Prostate gland (tissue), 2 donors: ENCODE measurements around the gene TPM2. TPM values are rescaled to one million over a fixed set of nuclear protein-coding genes. Genes with fewer than 3 reads are reported as not detected.

Experiments used
- DNase-seq: peaks from one replicate; pipeline ENCODE4 v3.0.0-alpha.2; 2019; ENCODE audit warnings: low spot score
- H3K27ac ChIP-seq, 2 donors: fragments of 200-600 bp; sonication (generic); 2 replicates each; pipeline ENCODE4 v1.5.1; 2017 to 2019
- H3K27me3 ChIP-seq: fragments of 200-600 bp; sonication (generic); replicated peaks from 2 replicates; pipeline ENCODE4 v1.5.1; 2019; ENCODE audit not compliant: insufficient read depth
- H3K36me3 ChIP-seq, 2 donors: fragments of 200-600 bp; sonication (generic); 1 replicate in 1 of 2; 2 replicates in 1 of 2; pipeline versions ENCODE4 v1.5.1 to v1.8.1; 2017 to 2019
- H3K4me1 ChIP-seq: fragments of 200-600 bp; sonication (generic); replicated peaks from 2 replicates; pipeline ENCODE4 v1.5.1; 2019
- H3K4me3 ChIP-seq, 2 donors: fragments of 200-600 bp; sonication (generic); 2 replicates each; pipeline ENCODE4 v1.5.1; 2017 to 2019
- H3K9me3 ChIP-seq: fragments of 200-600 bp; sonication (generic); 2 replicates; pipeline ENCODE4 v1.5.1; 2017
- CTCF ChIP-seq, 4 experiments: fragments of 200-600 bp in 2 of 4; fragments of 450-650 bp in 2 of 4; sonication (generic) in 2 of 4; IDR thresholded peaks; 1 replicate in 3 of 4; 2 replicates in 1 of 4; pipeline ENCODE4 v1.5.1; 2016 to 2019; ENCODE audit warnings: antibody characterized with exemption in 4 of 4, mild to moderate bottlenecking in 2 of 4, moderate library complexity in 2 of 4
- POLR2A ChIP-seq: fragments of 450-650 bp; IDR thresholded peaks from one replicate; pipeline ENCODE4 v1.6.1; 2016; ENCODE audit warnings: antibody characterized with exemption, mild to moderate bottlenecking
- POLR2AphosphoS5 ChIP-seq: sonication (generic); formaldehyde crosslinking; IDR thresholded peaks from one replicate; pipeline ENCODE4 v1.6.1; 2017; ENCODE audit warnings: antibody characterized with exemption
- WGBS: methylation state at CpG from one replicate; pipeline ENCODE4 v1.1.5; 2018; 5-methylcytosine and 5-hydroxymethylcytosine counted together
- intact Hi-C: fragments of 100-400 bp; cut with DNase I; formaldehyde crosslinking; loops from one replicate; pipeline ENCODE4 v1.14.2; 2022
- total RNA-seq, 2 donors: library from RNA; depleted of rRNA; stranded (reverse); fragments of >200 nt; gene quantifications; one replicate each; pipeline ENCODE4 v1.1.0, GENCODE V29; 2016

Gene TPM2
- total RNA-seq: 1,000 to 10,000 TPM; 1,037 to 1,042 TPM

- no peaks in the 10 kb centered on the region for H3K36me3 ChIP-seq
- TF ChIP-seq POLR2A: peak; percentile 43
- no peak for TF ChIP-seq CTCF (IDR thresholded peaks at IDR 0.05)
- TF ChIP-seq POLR2AphosphoS5: peak; percentile 35
- no peaks in the 10 kb centered on the region for H3K27me3 ChIP-seq
- intact Hi-C loops: loop anchor here (10.0 kb wide), 1 partner anchor 85 kb away; the partner anchor contains the start of gene TESK1
- no peaks in the 10 kb centered on the region for H3K9me3 ChIP-seq
- H3K4me1 ChIP-seq: no peaks in the 10 kb centered on the region
- H3K27ac ChIP-seq: peak within 1 kb of the TSS; percentile 90 to 92
- peak within 1 kb of the TSS; percentile 76 to 84 for H3K4me3 ChIP-seq
- 10% methylated on average over 50 of the region's 61 CpGs for WGBS
- peak; percentile 44 for DNase-seq
Observed at GRCh38 chr9:35689542-35690293, at the start of gene TPM2. Gene TPM2, minus strand, starts transcription at chr9:35689925. Its CDS starts 108 bp downstream, at chr9:35689817.

- Histone ChIP-seq H3K36me3 (peaks cover 18 to 42% of the 10 kb centered on the region in 2 donors), H3K27ac (no peak overlapping the region), H3K4me3 (no peak overlapping the region), H3K9me3 (no peaks in the 10 kb centered on the region), H3K4me1 (no peaks in the 10 kb centered on the region), H3K27me3 (no peaks in the 10 kb centered on the region)
- no peak for DNase-seq
- WGBS: 86% methylated on average over 7 of the region's 7 CpGs
- TF ChIP-seq CTCF (IDR thresholded peaks at IDR 0.05): no peak
- no peak for TF ChIP-seq POLR2AphosphoS5
- no peak for TF ChIP-seq POLR2A
- intact Hi-C loops: loop anchor here (10.0 kb wide), 1 partner anchor 624 kb away; the partner anchor contains the start of gene ATOSB
Observed at GRCh38 chr9:35738924-35739323, 49.2 kb upstream of the TPM2 start.

- TF ChIP-seq CTCF (IDR thresholded peaks at IDR 0.05): no peak
- no peak for TF ChIP-seq POLR2AphosphoS5
- no peak for TF ChIP-seq POLR2A
- intact Hi-C loops: loop anchor here (10.0 kb wide), 1 partner anchor 623 kb away; the partner anchor contains the start of gene ATOSB
- Histone ChIP-seq H3K27ac (no peak overlapping the region), H3K36me3 (peaks cover 18 to 34% of the 10 kb centered on the region in 2 donors), H3K27me3 (no peaks in the 10 kb centered on the region), H3K4me1 (peaks cover 4% of the 10 kb centered on the region), H3K4me3 (no peak overlapping the region), H3K9me3 (no peaks in the 10 kb centered on the region)
- 76% methylated on average over 4 of the region's 4 CpGs for WGBS
- no peak for DNase-seq
Observed at GRCh38 chr9:35738186-35738585, 48.5 kb upstream of the TPM2 start.

GRCh38 chr9:35737143-35737542, 47.4 kb upstream of the TPM2 start:
- 66% methylated on average over 7 of the region's 7 CpGs for whole genome bisulfite sequencing
- no peak for DNase-seq
- peaks cover 18 to 29% of the 10 kb centered on the region in 2 donors for H3K36me3 ChIP-seq
- H3K4me1 ChIP-seq: peaks cover 4% of the 10 kb centered on the region
- TF ChIP-seq POLR2A (no peak), POLR2AphosphoS5 (no peak), CTCF (IDR thresholded peaks at IDR 0.05) (no peak)
- no peaks in the 10 kb centered on the region for H3K9me3 ChIP-seq
- intact Hi-C loops: loop anchor here (10.0 kb wide), 1 partner anchor 622 kb away; the partner anchor contains the start of gene ATOSB
- no peaks in the 10 kb centered on the region for H3K27me3 ChIP-seq
- H3K27ac ChIP-seq: no peak overlapping the region
- H3K4me3 ChIP-seq: no peak overlapping the region
